ENCODE data around the gene ALOX15. TPM values are rescaled to one million over a fixed set of nuclear protein-coding genes. Genes with fewer than 3 reads are reported as not detected.

Gene ALOX15
- total RNA-seq, 1 donor from 2014 or later, result 4.9 TPM

GRCh38 chr17:4602041-4602440 is 39.4 kb downstream of the ALOX15 start:
- DNase-seq (ENCODE audit: extremely low spot score, unreplicated experiment), result no peak
- Mint-ChIP-seq H3K27me3 (no peaks in the 10 kb centered on the region), H3K27ac (no peak overlapping the region), H3K9me3 (no peaks in the 10 kb centered on the region), H3K36me3 (peaks cover 10% of the 10 kb centered on the region), H3K4me3 (no peak overlapping the region), H3K4me1 (ENCODE audit: unreplicated experiment) (peaks cover 51% of the 10 kb centered on the region)
- TF ChIP-seq CTCF (conservative IDR thresholded peaks at IDR 0.05), result no peak

- no peak for TF ChIP-seq CTCF (conservative IDR thresholded peaks at IDR 0.05)
- no peak for DNase-seq (ENCODE audit: extremely low spot score, unreplicated experiment)
- no peaks in the 10 kb centered on the region for H3K9me3 Mint-ChIP-seq
- H3K4me1 Mint-ChIP-seq (ENCODE audit: unreplicated experiment), result peaks cover 47% of the 10 kb centered on the region
- peaks cover 10% of the 10 kb centered on the region for H3K36me3 Mint-ChIP-seq
- no peaks in the 10 kb centered on the region for H3K27me3 Mint-ChIP-seq
- no peak overlapping the region for H3K27ac Mint-ChIP-seq
- no peak overlapping the region for H3K4me3 Mint-ChIP-seq
Observed at GRCh38 chr17:4601326-4601725, 40.2 kb downstream of the ALOX15 start.

GRCh38 chr17:4600563-4600962 is 40.9 kb downstream of the ALOX15 start:
- H3K4me3 Mint-ChIP-seq, result peak overlapping the region; percentile 77
- peaks cover 44% of the 10 kb centered on the region for H3K4me1 Mint-ChIP-seq (ENCODE audit: unreplicated experiment)
- H3K36me3 Mint-ChIP-seq, result peaks cover 10% of the 10 kb centered on the region
- no peak for DNase-seq (ENCODE audit: extremely low spot score, unreplicated experiment)
- TF ChIP-seq CTCF (conservative IDR thresholded peaks at IDR 0.05), result no peak
- H3K27ac Mint-ChIP-seq, result peak overlapping the region; percentile 80
- H3K9me3 Mint-ChIP-seq, result no peaks in the 10 kb centered on the region
- no peaks in the 10 kb centered on the region for H3K27me3 Mint-ChIP-seq

DNA sequence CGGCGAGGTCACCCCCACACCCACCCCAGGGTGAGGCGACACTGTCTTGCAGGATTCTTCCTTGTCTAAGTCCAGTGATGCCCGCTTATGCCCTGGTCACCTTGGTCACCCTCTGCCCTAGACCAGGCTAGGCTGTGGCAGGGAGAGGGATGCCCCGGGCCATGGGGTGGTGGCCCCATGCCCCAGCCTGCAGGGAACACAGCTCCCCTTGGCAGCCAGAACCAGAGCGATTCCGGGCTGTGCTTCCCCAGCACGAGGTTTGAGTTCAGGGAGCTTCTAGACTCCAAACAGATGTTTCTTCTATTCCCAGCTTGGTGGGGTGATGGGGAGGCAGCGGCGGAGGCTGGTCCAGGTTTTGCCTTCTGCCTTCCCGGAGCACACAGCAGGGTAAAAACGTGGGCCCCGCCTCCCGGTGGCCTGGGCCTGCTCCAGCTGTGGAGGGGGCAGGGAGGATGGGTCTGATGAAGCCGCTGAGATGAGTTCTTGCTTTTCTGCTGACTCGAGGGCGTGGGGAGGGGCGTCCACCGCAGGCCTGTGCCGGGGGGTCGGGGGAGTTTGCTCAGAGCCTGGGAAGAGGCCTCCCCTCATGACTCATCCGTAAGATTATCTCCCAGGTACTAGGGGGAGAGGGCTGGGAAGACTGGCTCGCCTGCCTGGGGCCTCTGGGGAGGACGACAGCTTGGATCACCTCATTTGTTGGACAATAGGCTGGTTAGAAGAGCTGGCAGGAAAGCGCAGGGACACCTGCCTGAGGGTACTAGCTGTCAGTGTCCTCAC is 41.8 kb downstream of the ALOX15 start:
- no peaks in the 10 kb centered on the region for H3K9me3 Mint-ChIP-seq
- DNase-seq (ENCODE audit: extremely low spot score, unreplicated experiment), result no peak
- H3K36me3 Mint-ChIP-seq, result peaks cover 10% of the 10 kb centered on the region
- peak overlapping the region; percentile 77 for H3K4me3 Mint-ChIP-seq
- peaks cover 45% of the 10 kb centered on the region for H3K4me1 Mint-ChIP-seq (ENCODE audit: unreplicated experiment)
- H3K27ac Mint-ChIP-seq, result peak overlapping the region; percentile 80
- TF ChIP-seq CTCF (conservative IDR thresholded peaks at IDR 0.05), result no peak
- no peaks in the 10 kb centered on the region for H3K27me3 Mint-ChIP-seq

DNA sequence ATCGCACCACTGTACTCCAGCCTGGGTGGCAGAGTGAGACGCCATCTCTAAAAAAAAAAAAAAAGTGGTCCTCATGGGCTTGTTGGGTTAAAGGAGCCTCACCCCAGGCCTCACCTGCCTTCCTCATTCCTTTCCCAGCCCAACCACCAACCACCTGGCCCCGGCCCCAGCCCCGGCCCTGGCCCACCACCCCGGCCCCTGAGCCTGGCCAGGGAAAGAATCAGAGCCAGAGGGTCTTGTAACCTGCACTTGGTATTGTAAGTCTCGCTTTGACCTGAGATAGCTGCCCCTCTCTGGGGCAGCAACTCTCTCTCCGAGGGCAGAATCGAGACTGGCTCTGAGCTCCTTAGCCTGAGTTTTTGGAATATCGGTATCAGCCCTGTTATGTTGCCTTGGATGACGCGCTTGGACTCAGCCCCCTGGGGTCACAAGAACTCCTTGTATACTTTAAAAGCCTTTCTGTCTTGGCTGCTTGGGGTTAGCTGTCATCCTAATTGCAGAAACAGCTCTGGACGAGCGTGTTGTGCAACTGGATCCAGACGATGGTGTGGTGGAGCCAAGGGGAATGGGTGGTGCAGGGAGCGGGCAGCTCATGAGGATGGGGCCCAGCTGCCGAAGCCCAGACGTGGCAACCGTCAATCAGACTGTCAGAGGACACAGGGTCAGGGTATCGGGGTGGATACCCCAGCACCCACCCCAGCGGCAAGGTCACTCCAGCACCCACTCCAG is 42.5 kb downstream of the ALOX15 start:
- no peaks in the 10 kb centered on the region for H3K27me3 Mint-ChIP-seq
- DNase-seq (ENCODE audit: extremely low spot score, unreplicated experiment), result no peak
- peak overlapping the region; percentile 77 for H3K4me3 Mint-ChIP-seq
- peaks cover 6% of the 10 kb centered on the region for H3K36me3 Mint-ChIP-seq
- no peaks in the 10 kb centered on the region for H3K9me3 Mint-ChIP-seq
- TF ChIP-seq CTCF (conservative IDR thresholded peaks at IDR 0.05), result no peak
- peaks cover 40% of the 10 kb centered on the region for H3K4me1 Mint-ChIP-seq (ENCODE audit: unreplicated experiment)
- H3K27ac Mint-ChIP-seq, result peak overlapping the region; percentile 80

All from type B pancreatic cell (in vitro differentiated cells).